Ishikawa (cell line): ENCODE measurements around the gene TNIP2.

ENCODE experiments used
- CEBPB ChIP-seq: IDR thresholded peaks from 2 replicates; pipeline ENCODE4 v1.6.1; 2012
- CREB1 ChIP-seq: IDR thresholded peaks from 2 replicates; pipeline ENCODE4 v1.6.1; 2012; ENCODE audit warnings: low read depth
- EGR1 ChIP-seq: IDR thresholded peaks from 2 replicates; pipeline ENCODE4 v1.6.1; 2012
- EP300 ChIP-seq: IDR thresholded peaks from 2 replicates; pipeline ENCODE4 v1.6.1; 2012; ENCODE audit warnings: borderline replicate concordance
- FOXM1 ChIP-seq: IDR thresholded peaks from 2 replicates; pipeline ENCODE4 v1.6.1; 2012; ENCODE audit warnings: low read depth, borderline replicate concordance
- NFIC ChIP-seq: IDR thresholded peaks from 2 replicates; pipeline ENCODE4 v1.6.1; 2012
- RAD21 ChIP-seq: IDR thresholded peaks from 2 replicates; pipeline ENCODE4 v1.6.1; 2012; ENCODE audit warnings: low read depth
- REST ChIP-seq: IDR thresholded peaks from 2 replicates; pipeline ENCODE4 v1.6.1; 2012; ENCODE audit warnings: low read depth, mild to moderate bottlenecking
- TAF1 ChIP-seq: IDR thresholded peaks from 2 replicates; pipeline ENCODE4 v1.6.1; 2012; ENCODE audit warnings: low read depth, mild to moderate bottlenecking
- TCF12 ChIP-seq: IDR thresholded peaks from 2 replicates; pipeline ENCODE4 v1.6.1; 2012; ENCODE audit warnings: low read depth
- TEAD4 ChIP-seq: IDR thresholded peaks from 2 replicates; pipeline ENCODE4 v1.6.1; 2012
- YY1 ChIP-seq: IDR thresholded peaks from 2 replicates; pipeline ENCODE4 v1.6.1; 2012; ENCODE audit warnings: low read depth
- ZBTB7A ChIP-seq: IDR thresholded peaks from 2 replicates; pipeline ENCODE4 v1.6.1; 2012; ENCODE audit warnings: low read depth
- TF ChIP-seq, protein P1 (sequence below): IDR thresholded peaks from 2 replicates; pipeline ENCODE4 v1.6.1; 2012
- TF ChIP-seq, protein P2 (sequence below): IDR thresholded peaks from 2 replicates; pipeline ENCODE4 v1.6.1; 2012

Gene TNIP2

DNA sequence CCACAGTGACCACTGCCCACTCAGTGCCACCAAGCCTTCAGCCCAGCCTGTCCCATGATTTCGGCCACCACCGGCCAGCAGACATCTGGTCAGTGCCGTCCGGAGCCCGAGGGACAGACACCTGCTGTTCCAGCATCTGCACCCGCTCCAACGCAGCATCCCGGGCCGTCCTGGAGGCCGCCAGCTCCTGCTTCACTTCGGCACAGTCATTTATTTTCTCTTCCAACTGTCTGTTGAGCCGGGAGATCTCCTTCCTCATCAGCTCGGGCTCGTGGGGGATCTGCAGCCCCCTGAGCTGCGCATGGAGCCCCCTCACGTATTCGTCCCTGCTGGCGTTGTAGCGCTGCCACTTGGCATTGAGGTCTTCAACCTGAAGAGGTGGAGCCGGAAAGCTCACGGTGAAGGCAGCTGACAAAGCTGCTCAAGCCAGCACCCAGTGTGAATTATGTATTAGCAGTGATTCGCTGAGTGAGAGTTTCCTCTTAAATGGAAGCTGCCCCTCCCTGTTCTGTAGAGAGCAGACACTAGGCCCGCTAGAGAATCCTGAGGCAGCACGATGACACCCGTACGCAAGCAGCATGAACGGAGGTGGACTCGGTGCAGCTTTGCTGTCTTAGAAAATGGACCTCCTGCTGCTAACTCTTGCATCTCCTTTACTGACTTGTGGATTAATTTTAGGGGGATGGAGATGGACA lies 11.4 kb downstream of the TNIP2 start:
- TF ChIP-seq YY1 (no peak), NFIC (no peak), TAF1 (no peak), FOXM1 (no peak)
- TF ChIP-seq, protein P1, sequence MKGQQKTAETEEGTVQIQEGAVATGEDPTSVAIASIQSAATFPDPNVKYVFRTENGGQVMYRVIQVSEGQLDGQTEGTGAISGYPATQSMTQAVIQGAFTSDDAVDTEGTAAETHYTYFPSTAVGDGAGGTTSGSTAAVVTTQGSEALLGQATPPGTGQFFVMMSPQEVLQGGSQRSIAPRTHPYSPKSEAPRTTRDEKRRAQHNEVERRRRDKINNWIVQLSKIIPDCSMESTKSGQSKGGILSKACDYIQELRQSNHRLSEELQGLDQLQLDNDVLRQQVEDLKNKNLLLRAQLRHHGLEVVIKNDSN = no peak
- TF ChIP-seq, protein P2, sequence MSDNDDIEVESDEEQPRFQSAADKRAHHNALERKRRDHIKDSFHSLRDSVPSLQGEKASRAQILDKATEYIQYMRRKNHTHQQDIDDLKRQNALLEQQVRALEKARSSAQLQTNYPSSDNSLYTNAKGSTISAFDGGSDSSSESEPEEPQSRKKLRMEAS = no peak

DNA sequence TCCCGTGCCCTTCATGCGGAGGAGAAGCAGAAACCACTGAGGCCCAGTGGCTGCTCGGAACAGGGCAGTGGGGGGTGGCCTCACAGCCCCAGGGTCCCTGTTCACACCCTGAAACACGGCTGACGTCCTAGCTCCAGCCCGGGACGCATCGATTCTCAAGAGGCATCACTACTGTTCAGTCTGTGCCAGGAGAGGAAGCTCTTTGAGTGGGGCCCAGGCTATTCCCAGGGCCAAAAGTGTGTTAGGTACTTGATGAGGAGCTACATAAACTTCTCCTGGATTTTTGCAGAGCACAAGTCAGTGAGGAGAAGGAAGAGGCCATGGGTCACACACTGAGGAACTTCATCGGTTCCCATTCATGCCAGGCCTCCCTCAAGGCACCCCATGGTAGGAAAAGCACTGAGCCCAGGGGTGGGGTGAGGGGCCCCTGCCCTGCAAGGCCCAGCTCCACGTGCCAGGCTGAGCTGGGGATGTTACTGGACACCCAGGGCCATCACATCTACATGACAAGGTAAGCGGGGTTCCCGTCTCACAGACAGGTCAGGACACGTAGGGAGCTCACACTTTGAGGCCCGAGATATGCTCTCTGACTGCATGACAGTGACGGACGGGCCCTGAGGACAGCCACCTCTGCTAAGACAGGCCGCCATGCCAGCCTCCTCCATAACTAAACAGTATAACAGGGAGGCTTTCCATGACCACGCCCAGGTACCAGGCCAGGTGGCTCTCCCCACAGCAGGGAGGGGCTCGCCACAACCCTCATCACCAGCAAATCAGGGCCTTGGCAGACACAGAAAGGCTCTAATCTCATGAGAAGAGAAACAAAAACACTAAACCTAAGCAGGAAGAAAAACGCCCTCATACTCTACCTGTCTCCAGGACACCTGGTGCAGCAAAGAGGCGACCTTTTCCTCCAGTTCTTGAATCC lies 12.4 kb downstream of the TNIP2 start:
- TF ChIP-seq CREB1 (no peak), EGR1 (no peak), TCF12 (no peak), TAF1 (no peak), TEAD4 (no peak), REST (no peak), NFIC (no peak), ZBTB7A (no peak), CEBPB (no peak), EP300 (no peak), FOXM1 (no peak), RAD21 (no peak), YY1 (no peak)
- TF ChIP-seq, protein P2 = no peak
- TF ChIP-seq, protein P1 = no peak

- TF ChIP-seq CREB1 (no peak), REST (no peak), TEAD4 (no peak), TCF12 (no peak)
Observed at GRCh38 chr4:2742823-2743517, 13.2 kb downstream of the TNIP2 start.

- no peak for TF ChIP-seq YY1
- TF ChIP-seq, protein P2 = no peak
- no peak for TF ChIP-seq TCF12
- no peak for TF ChIP-seq FOXM1
- TF ChIP-seq ZBTB7A = no peak
- no peak for TF ChIP-seq RAD21
- no peak for TF ChIP-seq TEAD4
- no peak for TF ChIP-seq CREB1
- TF ChIP-seq, protein P1 = no peak
Observed at GRCh38 chr4:2742081-2742822, 13.9 kb downstream of the TNIP2 start.
